ENCODE results near the gene SPN.

Gene SPN

GRCh38 chr16:29641561-29641960 lies 21.5 kb upstream of the SPN start:
- H3K4me3 ChIP-seq (ENCODE audit: low read depth, low read length), result no peak overlapping the region
- no peak for TF ChIP-seq CTCF (IDR thresholded peaks at IDR 0.05; ENCODE audit: borderline replicate concordance, insufficient read depth, low read depth, low read length)

- no peak overlapping the region for H3K4me3 ChIP-seq (ENCODE audit: low read depth, low read length)
- TF ChIP-seq CTCF (IDR thresholded peaks at IDR 0.05; ENCODE audit: borderline replicate concordance, insufficient read depth, low read depth, low read length), result no peak
These were observed 19.5 kb upstream of the SPN start for GRCh38 chr16:29643596-29643995.

GRCh38 chr16:29644338-29644857 lies 18.6 kb upstream of the SPN start:
- H3K4me3 ChIP-seq (ENCODE audit: low read depth, low read length), result no peak overlapping the region
- no peak for TF ChIP-seq CTCF (IDR thresholded peaks at IDR 0.05; ENCODE audit: borderline replicate concordance, insufficient read depth, low read depth, low read length)

GRCh38 chr16:29644973-29645693 lies 17.9 kb upstream of the SPN start:
- H3K4me3 ChIP-seq (ENCODE audit: low read depth, low read length), result no peak overlapping the region
- TF ChIP-seq CTCF (IDR thresholded peaks at IDR 0.05; ENCODE audit: borderline replicate concordance, insufficient read depth, low read depth, low read length), result no peak

- TF ChIP-seq CTCF (IDR thresholded peaks at IDR 0.05; ENCODE audit: borderline replicate concordance, insufficient read depth, low read depth, low read length), result no peak
- H3K4me3 ChIP-seq (ENCODE audit: low read depth, low read length), result no peak overlapping the region
These were observed 17.3 kb upstream of the SPN start for GRCh38 chr16:29645694-29646187.

GRCh38 chr16:29646947-29647346 lies 16.1 kb upstream of the SPN start:
- H3K4me3 ChIP-seq (ENCODE audit: low read depth, low read length), result no peak overlapping the region
- no peak for TF ChIP-seq CTCF (IDR thresholded peaks at IDR 0.05; ENCODE audit: borderline replicate concordance, insufficient read depth, low read depth, low read length)

Data from GM12875 (cell line).